GM19023 (cell line): ENCODE results near the gene ITGA6.
"Not testable (repeated sequence)": the region's sequence is repeated elsewhere in the genome, so short reads cannot be mapped to it uniquely, and the experiment has no call there.

ENCODE experiments used
- ATAC-seq: cut with Tn5 transposase; IDR thresholded peaks from one replicate; pipeline ENCODE4 v1.9.1; 2021; ENCODE audit warnings: mild to moderate bottlenecking, moderate library complexity; ENCODE audit not compliant: unreplicated experiment

The ITGA6 gene

DNA sequence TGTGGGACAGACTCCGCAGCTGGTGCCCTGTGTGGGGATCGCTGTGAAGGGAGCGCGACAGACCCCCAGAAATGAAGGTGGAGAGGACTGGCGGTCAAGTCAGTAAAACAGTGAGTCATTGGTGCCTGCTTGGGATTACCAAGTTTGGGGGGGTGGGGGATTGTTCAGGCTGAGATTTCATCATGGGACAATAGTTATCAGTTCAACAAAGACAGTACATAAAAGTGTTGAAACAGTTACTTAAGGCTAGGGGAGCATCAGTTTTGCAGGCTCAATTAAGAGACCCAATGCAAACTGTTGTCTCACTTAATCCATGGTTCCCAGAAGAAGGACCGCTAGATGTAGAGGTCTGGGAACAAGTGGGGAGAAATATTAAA, 86.1 kb downstream of the ITGA6 start:
- no peak for ATAC-seq

DNA sequence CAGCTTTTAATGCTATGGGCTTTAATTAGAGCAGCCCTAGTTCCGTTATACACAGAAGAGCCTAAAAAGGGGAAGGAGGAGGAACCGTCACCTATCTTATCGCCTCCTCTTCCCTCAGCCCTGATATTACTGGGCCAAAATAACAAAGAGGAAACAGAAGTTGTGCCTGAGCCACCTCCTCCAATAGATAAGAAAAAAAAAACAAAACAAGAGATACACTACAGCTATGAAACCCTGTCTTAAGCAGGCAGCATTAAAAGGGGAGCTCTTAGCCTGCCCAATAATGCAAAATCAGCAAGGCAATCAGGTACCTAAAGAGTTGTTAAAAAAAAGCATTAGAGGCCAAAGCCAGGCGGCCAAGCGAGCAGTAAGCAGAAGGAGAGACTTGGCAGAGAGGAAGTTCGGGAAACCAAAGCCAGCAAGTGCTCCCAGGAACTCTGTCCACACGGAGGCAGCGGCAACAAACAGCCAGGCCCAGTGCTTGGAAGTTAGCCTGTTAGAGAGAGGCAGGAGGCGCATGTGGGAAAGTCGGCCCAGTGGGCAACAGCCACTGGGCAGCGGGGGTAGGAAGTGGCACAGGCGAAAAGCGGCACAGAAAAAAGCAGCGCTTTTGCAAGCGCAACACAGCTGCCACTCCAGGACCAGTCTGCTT, 86.7 kb downstream of the ITGA6 start:
- no peak for ATAC-seq

DNA sequence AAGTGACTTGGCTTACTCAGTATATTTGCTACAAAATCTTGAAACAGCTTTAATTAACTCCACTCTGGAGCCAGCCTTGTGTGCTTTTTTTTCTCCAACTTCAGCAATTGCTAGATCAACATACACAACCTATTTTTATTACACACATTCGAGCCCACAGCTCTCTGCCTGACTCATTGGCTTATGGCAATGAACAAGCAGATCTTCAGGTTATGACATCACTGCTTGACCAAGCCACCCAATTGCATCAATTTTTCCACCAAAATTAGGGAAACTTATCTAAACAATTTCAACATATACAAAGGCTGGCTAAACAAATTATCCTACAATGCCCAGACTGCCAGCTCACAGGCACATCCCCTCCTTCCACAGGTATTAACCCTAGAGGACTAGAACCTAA, 88.9 kb downstream of the ITGA6 start:
- ATAC-seq, result no peak

DNA sequence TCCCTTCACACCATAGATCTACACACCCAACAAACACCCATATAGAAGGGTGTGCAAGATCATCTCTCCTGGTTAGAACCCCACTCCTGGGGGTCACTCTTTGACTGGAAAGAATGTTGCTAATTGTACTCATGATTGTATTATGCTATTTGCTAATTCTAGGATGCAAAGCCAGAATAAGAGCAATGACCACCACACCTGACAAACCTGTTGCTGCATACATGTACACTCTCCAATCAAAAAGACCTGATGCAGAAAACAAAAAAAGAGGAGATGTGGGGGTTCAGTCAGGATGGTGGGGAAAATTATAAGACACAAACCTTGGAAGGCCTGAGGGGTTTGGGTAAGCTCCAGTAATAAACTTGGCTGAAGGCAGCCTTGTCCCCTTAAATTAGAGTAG, 91.6 kb downstream of the ITGA6 start:
- no peak for ATAC-seq

DNA sequence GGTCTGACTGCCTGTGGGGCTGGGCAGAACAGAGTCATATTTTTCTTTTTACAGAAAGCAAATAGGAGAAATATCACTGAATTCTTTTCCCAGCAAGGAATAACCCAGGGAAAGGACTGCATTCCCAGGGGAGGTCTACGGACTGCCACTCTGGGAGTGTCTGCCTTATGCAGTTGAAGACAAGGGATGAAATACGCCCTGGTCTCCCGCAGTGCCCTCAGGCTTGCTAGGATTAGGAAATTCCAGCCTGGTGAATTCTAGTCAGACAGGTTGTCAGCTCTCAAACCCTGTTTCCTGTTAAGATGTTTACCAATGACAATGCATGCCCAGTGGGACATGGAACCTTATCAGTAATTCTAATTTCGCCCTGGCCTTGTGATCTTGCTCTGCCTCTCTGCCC, 98.2 kb downstream of the ITGA6 start:
- ATAC-seq, result no peak

DNA sequence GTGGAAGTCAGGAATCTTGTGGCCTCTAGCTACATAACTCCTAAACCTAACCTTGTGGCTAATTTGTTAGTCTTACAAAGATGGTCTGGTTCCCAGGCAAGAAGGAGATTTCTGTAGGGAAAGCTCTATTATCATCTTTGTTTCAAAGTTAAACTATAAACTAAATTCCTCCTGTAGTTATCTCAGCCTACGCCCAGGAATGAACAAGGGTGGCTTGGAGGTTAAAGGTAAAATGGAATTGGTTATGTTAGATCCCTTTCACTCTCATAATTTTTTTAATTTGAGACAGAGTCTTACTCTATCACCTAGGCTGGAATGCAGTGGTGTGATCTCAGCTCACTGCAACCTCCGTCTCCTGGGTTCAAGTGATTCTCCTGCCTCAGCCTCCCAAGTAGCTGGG, 103.9 kb downstream of the ITGA6 start:
- no peak for ATAC-seq

DNA sequence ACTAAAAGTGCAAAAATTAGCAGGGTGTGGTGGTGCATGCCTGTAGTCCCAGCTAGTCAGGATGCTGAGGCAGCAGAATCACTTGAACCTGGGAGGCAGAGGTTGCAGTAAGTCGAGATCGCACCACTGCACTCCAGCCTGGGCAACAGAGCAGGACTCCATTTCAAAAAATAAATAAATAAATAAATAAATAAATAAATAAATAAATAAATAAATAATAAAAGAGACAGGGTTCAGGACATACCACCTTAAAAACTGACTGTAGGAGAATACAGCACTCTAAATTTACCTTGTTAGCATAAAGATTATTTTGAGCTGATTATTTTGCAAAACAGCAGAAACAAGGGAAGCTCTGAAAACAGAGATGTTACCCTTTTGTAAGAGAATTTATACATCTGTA, 105.1 kb downstream of the ITGA6 start:
- ATAC-seq, result not testable (repeated sequence)

DNA sequence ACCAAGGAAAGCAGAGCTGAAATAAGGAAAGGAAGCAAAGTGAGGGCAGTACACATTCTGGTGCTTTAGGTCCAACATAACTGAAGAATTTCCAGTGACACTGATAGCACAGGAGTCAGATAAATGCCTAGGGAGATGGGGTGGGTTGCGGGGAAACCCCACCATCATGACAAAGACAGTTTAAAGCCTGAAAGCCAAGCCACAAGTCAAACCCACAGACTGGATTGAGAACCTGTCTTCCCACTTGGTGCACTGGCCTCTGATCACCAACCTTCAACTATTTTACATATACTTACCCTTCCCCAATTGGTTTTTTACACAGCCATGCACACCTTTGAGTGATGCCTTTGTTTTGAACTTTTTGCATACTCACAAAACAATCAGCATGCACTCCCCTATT, 106.3 kb downstream of the ITGA6 start:
- ATAC-seq, result no peak

DNA sequence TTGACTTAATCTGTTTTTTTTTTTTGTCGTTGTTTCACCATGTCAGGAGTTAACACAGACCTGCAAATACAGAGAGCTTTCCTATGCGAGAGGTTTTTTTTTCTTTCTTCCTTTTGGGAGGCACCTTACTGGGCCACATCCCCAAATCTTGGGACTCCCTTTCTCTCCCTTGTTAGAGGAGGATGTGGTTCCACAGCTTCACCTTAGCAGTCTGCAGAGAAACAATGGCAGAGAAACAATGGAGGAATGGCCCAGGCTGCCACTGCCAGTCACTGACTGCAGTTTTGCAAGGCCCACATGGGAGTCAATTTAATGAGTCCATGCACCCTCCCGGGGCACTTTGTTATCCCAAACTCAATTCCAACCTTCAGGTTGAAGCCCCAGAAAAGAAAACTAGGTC, 107.7 kb downstream of the ITGA6 start:
- ATAC-seq, result no peak

DNA sequence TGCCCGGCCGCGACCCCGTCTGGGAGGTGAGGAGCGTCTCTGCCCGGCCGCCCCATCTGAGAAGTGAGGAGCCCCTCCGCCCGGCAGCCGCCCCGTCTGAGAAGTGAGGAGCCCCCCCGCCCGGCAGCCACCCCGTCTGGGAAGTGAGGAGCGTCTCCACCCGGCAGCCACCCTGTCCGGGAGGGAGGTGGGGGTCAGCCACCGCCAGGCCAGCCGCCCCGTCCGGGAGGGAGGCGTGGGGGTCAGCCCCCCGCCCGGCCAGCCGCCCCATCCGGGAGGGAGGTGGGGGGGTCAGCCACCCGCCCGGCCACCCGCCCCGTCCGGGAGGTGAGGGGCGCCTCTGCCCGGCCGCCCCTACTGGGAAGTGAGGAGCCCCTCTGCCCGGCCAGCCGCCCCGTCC, 110.5 kb downstream of the ITGA6 start:
- not testable (repeated sequence) for ATAC-seq

DNA sequence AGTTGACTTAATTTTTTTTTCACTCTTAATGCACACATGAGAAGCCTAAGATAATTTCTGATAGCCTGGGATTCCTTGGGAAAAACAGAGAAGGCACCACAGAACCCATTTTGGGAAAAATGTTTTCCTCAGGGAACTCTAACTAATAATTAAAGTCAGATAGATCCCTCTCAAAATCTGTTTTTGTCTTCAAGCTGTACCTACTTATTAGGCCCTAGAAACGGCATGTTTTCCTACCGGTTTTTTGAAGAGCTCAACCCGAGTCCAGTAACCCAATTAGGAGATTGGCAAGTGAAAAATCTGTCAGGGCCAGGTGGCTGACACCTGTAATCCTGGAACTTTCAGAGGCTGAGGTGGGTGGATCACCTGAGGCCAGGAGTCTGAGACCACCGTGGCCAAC, 112.4 kb downstream of the ITGA6 start:
- ATAC-seq, result no peak

DNA sequence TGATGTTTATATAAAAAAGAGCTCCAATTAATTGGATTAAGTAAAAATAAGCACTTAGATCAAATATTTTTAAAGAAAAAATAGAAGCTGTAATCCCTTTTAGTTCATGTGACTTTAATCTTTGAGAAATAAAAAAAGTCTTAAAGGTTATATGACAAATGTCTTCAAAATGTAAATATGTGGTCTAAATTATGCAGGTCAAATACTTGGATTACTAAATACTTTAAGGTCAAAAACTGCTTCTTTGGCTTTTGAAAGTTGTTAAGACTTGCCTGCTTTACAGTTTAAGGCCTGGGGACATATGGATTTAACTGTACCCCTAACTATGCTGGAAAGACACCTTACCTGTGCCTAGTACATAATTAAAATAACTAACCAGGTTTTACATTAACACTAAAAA, 113.0 kb downstream of the ITGA6 start:
- ATAC-seq, result no peak

DNA sequence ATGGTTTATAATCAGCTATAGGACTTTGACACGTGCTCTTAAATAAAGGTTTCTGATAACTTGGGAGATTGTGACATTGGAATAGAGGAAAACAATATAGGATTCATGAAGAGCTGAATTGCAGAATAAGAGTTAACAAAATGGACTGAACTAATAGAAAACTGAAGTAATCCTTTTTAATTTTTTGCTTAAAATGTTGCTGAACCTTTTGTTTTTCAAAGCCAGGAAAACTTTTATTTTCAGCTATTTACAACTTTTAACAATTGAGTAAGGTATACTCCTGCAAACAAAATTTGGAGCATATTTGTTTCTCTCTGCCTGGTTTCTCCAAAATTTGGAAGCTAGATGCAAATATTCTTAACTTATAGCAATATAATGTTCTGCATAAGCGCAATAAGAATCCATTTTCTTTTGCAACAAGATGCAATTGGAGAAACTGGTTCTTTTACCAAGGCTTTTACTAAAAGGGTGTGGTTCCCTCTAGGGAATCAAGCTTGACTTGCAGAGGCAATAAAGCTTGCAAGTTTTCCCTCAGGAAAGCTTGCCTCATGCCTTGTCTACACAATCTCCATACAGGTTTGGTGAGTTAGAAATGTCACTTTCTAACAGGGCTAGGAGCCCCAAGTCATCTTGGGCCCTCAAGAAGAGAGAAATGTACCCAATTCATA, 118.2 kb downstream of the ITGA6 start:
- no peak for ATAC-seq

DNA sequence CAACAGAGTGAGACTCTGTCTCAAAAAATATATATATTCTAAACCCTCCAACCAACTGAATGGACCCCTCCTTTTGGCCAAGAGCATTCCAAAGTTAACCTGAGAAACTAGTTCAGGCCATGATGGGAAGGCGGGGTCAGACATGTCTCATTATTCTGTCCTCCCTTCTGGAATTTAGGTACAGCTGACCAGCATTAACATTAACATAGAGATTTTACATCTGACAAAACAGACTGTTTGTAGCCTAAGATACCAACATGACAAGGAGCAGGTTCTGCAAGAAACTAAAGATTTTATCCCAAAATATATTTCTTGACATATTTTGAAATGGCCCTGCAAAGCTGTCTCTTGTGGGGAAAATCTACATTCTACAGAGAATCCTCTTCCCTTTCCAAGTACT, 121.7 kb downstream of the ITGA6 start:
- ATAC-seq, result no peak

DNA sequence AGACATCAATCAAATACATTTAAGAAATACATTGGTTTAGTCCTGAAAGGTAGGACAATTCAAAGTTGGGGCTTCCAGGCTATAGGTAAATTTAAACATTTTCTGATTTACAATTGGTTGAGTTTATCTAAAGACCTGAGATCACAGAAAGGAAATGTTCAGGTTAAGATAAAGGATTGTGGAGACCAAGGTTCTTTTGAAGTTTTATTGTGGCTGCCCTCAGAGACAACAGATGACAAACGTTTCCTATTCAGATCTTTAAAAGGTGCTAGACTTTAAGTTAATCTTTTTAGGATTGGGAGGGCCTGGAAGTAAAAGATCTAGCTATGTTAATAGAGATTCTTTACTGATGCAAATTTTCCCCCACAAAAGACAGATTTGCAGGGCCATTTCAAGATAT, 122.4 kb downstream of the ITGA6 start:
- ATAC-seq, result not testable (repeated sequence)

DNA sequence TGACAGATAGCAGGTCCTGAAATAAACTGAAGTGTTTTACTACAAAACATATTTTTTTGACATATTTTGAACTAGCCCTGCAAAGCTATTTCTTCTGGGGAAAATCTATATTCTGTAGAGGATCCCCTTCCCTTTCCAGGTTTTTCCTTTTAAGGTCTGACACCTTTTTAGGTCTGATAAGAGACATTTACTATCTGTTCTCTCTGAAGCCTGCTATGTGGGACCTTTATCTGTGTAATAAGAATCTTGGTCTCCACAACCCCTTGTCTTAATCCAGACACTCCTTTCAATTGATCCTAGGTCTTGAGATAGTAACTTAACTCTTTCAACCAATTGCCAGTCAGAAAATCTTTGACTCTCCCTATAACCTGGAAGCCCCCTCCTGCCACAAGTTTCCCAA, 123.0 kb downstream of the ITGA6 start:
- no peak for ATAC-seq

DNA sequence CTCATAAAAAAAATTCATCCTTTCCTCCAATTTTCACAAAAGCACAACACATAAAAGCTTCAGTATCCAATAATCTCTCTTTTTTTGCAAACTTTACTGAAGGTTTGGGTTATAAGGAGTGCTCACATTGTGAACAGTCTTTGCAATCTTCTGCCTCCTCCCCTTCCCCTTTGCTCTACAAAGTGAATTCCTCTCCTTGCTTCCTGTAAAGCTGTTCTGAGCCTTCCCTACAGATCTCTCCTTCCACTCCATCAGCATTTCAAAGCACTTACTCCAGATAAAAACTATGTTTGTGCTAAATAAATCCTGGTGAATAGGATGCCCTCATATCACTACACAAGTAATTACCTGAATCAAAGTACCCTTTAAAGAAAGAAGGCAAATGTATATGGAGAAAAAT, 123.9 kb downstream of the ITGA6 start:
- ATAC-seq, result no peak

DNA sequence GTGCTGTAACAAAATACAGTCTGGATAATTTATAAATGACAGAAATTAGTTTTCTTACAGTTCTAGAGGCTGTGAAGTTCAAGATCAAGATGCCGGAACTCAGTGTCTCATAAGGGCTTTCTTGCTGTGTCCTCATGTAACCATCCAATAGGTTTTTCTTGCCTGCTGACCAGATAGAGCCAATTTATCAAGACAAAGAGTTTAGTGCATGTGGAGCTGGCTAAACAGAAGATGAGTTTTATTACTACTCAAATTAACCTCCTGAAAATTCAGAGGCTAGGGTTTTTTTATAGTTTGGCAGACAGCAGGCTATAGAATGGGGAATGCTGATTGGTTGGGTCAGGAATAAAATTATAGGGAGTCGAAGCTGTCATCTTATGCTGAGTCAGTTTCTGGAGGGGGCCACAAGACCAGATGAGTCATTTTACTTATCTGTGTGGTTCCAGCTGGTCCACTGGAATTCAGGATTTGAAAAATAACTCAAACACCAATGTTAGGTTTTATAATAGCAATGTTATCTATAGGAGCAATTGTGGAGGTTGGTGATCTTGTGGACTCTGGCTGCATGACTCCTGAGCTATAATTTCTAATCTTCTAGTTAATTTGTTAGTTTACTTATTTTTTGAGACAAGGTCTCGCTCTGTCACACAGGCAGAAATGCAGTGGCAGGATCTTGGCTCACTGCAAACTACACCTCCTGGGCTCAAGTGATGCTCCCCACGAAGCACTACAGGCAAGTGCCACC, 125.3 kb downstream of the ITGA6 start:
- ATAC-seq, result no peak

DNA sequence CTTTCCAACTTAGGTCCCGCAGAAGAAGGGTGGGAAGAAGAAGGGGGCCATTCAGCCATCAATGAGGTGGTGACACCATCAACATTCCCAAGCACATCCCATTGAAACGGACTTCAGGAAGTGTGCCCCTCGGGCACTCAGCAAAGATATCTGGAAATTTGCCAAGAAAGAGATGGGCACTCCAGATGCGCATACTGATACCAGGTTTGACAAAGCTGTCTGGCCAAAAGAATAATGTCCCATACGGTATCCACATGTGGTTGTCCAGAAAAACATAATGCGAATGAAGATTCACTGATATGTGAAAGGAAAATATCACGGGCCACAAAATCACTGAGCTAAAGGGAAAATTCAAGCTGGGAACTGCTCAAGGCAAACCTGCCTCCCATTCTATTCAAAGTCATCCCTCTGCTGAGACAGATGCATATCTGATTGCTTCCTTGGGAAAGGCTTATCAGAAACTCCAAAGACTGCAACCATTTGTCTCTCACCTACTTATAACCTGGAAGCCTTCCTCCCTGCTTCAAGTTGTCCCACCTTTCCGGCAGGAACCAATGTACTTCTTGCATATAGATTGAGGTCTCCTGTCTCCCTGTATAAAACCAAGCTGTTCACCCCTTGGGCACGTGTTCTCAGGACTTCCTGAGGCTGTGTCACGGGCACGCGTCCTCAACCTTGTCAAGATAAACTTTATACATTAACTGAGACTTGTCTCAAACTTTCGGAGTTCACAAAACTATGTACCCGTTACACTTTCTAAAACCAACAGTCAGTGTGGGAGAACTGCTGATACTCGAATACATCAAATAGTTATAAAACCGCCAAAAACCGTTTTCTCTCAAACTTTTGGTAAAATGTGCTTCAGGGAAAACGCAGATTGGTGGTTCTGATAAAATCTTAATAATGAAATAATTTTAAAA, 127.2 kb downstream of the ITGA6 start:
- ATAC-seq, result no peak

DNA sequence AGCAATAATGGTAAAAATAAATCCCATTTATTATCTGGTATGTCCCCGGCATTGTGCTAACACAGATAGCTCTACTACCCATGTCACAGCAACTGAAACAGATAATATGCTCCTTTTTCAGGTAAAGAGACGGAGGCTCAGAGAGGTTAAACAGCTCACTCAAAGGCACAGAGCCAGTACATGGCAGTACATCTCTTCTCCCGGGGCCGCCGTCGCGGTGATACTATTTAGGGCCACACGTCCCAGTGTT, 127.8 kb downstream of the ITGA6 start:
- no peak for ATAC-seq
